HepG2 (cell line): ENCODE measurements around the gene WDCP. TPM values are rescaled to one million over a fixed set of nuclear protein-coding genes. Genes with fewer than 3 reads are reported as not detected.

Source experiments
- FOXK2 ChIP-seq: fragments of 450-650 bp; IDR thresholded peaks from 2 replicates; pipeline ENCODE4 v1.6.1; 2016
- HHEX ChIP-seq: IDR thresholded peaks from 2 replicates; pipeline ENCODE4 v1.6.1; 2016; ENCODE audit warnings: control low read depth
- HNF4A ChIP-seq: sonication (generic); formaldehyde crosslinking; IDR thresholded peaks from 2 replicates; pipeline ENCODE4 v1.4.0; 2020; ENCODE audit warnings: missing genetic modification reagents
- IRF2 ChIP-seq: IDR thresholded peaks from 2 replicates; pipeline ENCODE4 v1.6.1; 2018; ENCODE audit warnings: missing genetic modification reagents, missing compliant biosample characterization
- MIXL1 ChIP-seq: IDR thresholded peaks from 2 replicates; pipeline ENCODE4 v1.6.1; 2016
- POLR2AphosphoS2 ChIP-seq: IDR thresholded peaks from 2 replicates; pipeline ENCODE4 v1.6.1; 2011; ENCODE audit warnings: low read depth, low read length, improper control_type of control experiment
- POLR2G ChIP-seq: fragments of 200-400 bp; formaldehyde crosslinking; IDR thresholded peaks from 2 replicates; pipeline ENCODE4 v1.6.1; 2018; ENCODE audit warnings: mild to moderate bottlenecking, low read depth, low read length, moderate library complexity
- PRPF4 ChIP-seq: fragments of 200-400 bp; formaldehyde crosslinking; IDR thresholded peaks from 2 replicates; pipeline ENCODE4 v1.6.1; 2016; ENCODE audit warnings: low read length, low read depth; ENCODE audit not compliant: poor library complexity, severe bottlenecking
- ZBTB8A ChIP-seq: sonication (generic); formaldehyde crosslinking; IDR thresholded peaks from 2 replicates; pipeline ENCODE4 v1.4.0; 2020; ENCODE audit warnings: mild to moderate bottlenecking, low read depth, missing genetic modification reagents, borderline replicate concordance
- ZNF138 ChIP-seq: sonication (generic); formaldehyde crosslinking; IDR thresholded peaks from 2 replicates; pipeline ENCODE4 v1.5.0; 2020; ENCODE audit warnings: mild to moderate bottlenecking, low read depth, missing genetic modification reagents
- ZNF292 ChIP-seq: sonication (generic); formaldehyde crosslinking; IDR thresholded peaks from 2 replicates; pipeline ENCODE4 v1.8.1; 2022; ENCODE audit warnings: mild to moderate bottlenecking, low read depth, missing genetic modification reagents, borderline replicate concordance
- ZNF446 ChIP-seq: sonication (generic); formaldehyde crosslinking; IDR thresholded peaks from 2 replicates; pipeline ENCODE4 v1.5.0; 2020; ENCODE audit warnings: mild to moderate bottlenecking, missing genetic modification reagents
- ZNF567 ChIP-seq: sonication (generic); formaldehyde crosslinking; IDR thresholded peaks from 2 replicates; pipeline ENCODE4 v1.8.1; 2023; ENCODE audit warnings: mild to moderate bottlenecking, missing genetic modification reagents, borderline replicate concordance
- polyA plus RNA-seq, 8 experiments: library from polyadenylated mRNA; depleted of rRNA in 3 of 8; stranded (reverse) in 7 of 8; unstranded in 1 of 8; fragments of >200 nt; fragmentation: Illumina TruSeq in 4 of 8; extraction: Trizol in 4 of 8; gene quantifications; 2 replicates each; pipeline versions ENCODE4 v1.2.1 to v1.2.3, GENCODE V29; 2011 to 2016; ENCODE audit warnings: low read depth in 4 of 8, missing spikeins in 1 of 8, mixed read lengths in 1 of 8; ENCODE audit not compliant: insufficient read depth in 1 of 8
- total RNA-seq, 5 experiments: library from RNA; depleted of rRNA; stranded (reverse); fragments of >200 nt; fragmentation: Illumina TruSeq; extraction: Trizol; gene quantifications; 2 replicates each; pipeline ENCODE4 v1.2.3, GENCODE V29; 2016; ENCODE audit warnings: low read depth in 1 of 5
- TF ChIP-seq, protein P1 (sequence below): sonication (generic); formaldehyde crosslinking; conservative IDR thresholded peaks from 2 replicates; pipeline ENCODE4 v1.4.0; 2020; ENCODE audit warnings: missing genetic modification reagents
- TF ChIP-seq, protein P2 (sequence below): sonication (generic); formaldehyde crosslinking; IDR thresholded peaks from 2 replicates; pipeline ENCODE4 v1.8.1; 2023; ENCODE audit warnings: mild to moderate bottlenecking, inconsistent platforms, moderate library complexity, missing genetic modification reagents, borderline replicate concordance
- TF ChIP-seq, protein P3 (sequence below): sonication (generic); formaldehyde crosslinking; IDR thresholded peaks from 2 replicates; pipeline ENCODE4 v1.8.1; 2023; ENCODE audit warnings: mild to moderate bottlenecking, missing genetic modification reagents, borderline replicate concordance
- TF ChIP-seq, protein P4 (sequence below): sonication (generic); formaldehyde crosslinking; IDR thresholded peaks from 2 replicates; pipeline ENCODE4 v1.4.0; 2020; ENCODE audit warnings: mild to moderate bottlenecking, missing genetic modification reagents
- TF ChIP-seq, protein P5 (sequence below): sonication (generic); formaldehyde crosslinking; IDR thresholded peaks from 2 replicates; pipeline ENCODE4 v1.4.0; 2020; ENCODE audit warnings: missing genetic modification reagents

WDCP gene
- total and polyA plus RNA-seq, 2 of the 13 experiments (the other 11 are each of a cell fraction or from before 2014, with no cell fraction given), result 17.4 to 22.6 TPM

DNA sequence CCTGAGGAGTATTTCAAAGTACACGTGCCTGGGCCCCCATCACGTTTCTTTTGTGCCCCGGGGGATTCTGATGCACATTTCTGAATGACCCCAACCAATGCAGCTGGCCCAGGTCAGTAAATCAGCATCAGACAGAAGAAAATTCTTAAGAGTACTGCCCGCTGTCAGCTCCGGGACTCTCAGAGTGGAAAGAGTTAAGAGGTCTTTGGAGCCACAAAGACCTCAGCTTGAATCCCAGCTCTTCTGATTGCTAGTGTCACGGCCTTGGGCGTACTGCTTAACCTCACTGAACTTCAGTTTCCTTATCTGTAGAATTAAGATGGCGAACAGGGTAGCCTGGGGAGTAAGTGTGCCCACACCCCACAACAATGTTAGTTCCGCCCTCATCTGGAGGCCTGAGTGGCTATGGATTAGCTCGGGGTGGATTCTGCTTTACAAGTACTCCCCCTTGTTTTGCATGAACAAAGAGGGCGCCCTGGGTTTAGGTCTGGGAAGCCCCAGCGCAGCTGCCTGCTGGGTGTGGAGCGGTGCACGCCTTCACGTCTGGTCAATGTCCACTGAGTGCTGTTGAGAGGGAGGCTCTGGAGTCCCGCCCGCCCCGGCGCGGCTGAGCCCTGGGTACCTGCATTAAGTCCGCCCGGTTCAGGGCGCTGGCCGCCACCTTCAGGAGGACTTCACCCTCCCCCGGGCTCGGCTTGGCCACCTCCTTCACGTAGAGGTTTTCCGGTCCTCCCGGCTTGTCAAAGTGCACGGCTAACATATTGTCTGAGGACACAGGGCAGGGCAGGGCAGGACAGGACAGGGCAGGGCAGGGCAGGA, 36.6 kb upstream of the WDCP start (continued):
- TF ChIP-seq, protein P1, sequence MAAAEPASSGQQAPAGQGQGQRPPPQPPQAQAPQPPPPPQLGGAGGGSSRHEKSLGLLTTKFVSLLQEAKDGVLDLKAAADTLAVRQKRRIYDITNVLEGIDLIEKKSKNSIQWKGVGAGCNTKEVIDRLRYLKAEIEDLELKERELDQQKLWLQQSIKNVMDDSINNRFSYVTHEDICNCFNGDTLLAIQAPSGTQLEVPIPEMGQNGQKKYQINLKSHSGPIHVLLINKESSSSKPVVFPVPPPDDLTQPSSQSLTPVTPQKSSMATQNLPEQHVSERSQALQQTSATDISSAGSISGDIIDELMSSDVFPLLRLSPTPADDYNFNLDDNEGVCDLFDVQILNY (CRISPR knock-in tag), result 0 out of 2 replicates have a peak, but pooled peaks have one; percentile 56
- no peak for TF ChIP-seq PRPF4
- peak; percentile 74; the same call in 1 of the 2 replicates for TF ChIP-seq FOXK2
- peak; percentile 88 for TF ChIP-seq HNF4A (CRISPR knock-in tag)
- TF ChIP-seq ZNF138 (CRISPR knock-in tag), result 0 out of 2 replicates have a peak, but pooled peaks have one; percentile 68
- peak; percentile 94 for TF ChIP-seq ZNF567 (CRISPR knock-in tag)
- TF ChIP-seq POLR2AphosphoS2, result no peak
- TF ChIP-seq, protein P2, sequence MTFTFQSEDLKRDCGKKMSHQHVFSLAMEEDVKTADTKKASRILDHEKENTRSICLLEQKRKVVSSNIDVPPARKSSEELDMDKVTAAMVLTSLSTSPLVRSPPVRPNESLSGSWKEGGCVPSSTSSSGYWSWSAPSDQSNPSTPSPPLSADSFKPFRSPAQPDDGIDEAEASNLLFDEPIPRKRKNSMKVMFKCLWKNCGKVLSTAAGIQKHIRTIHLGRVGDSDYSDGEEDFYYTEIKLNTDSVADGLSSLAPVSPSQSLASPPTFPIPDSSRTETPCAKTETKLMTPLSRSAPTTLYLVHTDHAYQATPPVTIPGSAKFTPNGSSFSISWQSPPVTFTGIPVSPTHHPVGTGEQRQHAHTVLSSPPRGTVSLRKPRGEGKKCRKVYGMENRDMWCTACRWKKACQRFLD (CRISPR knock-in tag), result peak; percentile 98
- peak; percentile 89 for TF ChIP-seq ZNF292
- TF ChIP-seq, protein P3, sequence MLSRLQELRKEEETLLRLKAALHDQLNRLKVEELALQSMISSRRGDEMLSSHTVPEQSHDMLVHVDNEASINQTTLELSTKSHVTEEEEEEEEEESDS (CRISPR knock-in tag), result no peak
- TF ChIP-seq ZBTB8A (CRISPR knock-in tag), result peak; percentile 61; the same call in 1 of the 2 replicates
- TF ChIP-seq POLR2G, result peak; percentile 92
- peak; percentile 87; the same call in 1 of the 2 replicates for TF ChIP-seq ZNF446 (CRISPR knock-in tag)
- TF ChIP-seq IRF2 (CRISPR knock-in tag), result peak; percentile 69; the same call in 1 of the 2 replicates
- TF ChIP-seq, protein P4, sequence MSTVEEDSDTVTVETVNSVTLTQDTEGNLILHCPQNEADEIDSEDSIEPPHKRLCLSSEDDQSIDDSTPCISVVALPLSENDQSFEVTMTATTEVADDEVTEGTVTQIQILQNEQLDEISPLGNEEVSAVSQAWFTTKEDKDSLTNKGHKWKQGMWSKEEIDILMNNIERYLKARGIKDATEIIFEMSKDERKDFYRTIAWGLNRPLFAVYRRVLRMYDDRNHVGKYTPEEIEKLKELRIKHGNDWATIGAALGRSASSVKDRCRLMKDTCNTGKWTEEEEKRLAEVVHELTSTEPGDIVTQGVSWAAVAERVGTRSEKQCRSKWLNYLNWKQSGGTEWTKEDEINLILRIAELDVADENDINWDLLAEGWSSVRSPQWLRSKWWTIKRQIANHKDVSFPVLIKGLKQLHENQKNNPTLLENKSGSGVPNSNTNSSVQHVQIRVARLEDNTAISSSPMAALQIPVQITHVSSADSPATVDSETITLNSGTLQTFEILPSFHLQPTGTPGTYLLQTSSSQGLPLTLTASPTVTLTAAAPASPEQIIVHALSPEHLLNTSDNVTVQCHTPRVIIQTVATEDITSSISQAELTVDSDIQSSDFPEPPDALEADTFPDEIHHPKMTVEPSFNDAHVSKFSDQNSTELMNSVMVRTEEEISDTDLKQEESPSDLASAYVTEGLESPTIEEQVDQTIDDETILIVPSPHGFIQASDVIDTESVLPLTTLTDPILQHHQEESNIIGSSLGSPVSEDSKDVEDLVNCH, result peak; percentile 58; the same call in 1 of the 2 replicates
- peak; percentile 50; the same call in 1 of the 2 replicates for TF ChIP-seq MIXL1
- TF ChIP-seq, protein P5, sequence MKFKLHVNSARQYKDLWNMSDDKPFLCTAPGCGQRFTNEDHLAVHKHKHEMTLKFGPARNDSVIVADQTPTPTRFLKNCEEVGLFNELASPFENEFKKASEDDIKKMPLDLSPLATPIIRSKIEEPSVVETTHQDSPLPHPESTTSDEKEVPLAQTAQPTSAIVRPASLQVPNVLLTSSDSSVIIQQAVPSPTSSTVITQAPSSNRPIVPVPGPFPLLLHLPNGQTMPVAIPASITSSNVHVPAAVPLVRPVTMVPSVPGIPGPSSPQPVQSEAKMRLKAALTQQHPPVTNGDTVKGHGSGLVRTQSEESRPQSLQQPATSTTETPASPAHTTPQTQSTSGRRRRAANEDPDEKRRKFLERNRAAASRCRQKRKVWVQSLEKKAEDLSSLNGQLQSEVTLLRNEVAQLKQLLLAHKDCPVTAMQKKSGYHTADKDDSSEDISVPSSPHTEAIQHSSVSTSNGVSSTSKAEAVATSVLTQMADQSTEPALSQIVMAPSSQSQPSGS, result peak; percentile 80
- no peak for TF ChIP-seq HHEX (CRISPR knock-in tag)
